ENCODE results near the gene SUN2.

DNA sequence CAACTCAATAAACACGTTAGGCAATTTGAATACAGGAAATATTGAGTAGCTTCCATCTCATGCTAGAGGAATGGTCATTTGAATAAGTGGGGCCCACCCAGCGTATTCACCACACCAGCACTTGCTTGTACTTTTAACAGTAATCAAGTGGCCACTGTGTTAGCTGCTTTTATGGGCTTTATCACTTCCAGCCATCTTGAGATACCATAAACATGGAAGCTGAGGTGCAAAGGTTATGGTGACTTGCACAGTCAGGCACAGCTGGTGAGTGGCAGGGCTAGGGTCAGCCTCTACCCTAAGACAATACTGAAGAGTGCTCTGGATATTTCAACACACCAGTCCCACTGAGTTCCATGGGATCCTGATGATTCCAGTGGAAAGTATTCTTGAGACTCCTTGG is 61.7 kb downstream of the SUN2 start:
- TF ChIP-seq, protein P1, sequence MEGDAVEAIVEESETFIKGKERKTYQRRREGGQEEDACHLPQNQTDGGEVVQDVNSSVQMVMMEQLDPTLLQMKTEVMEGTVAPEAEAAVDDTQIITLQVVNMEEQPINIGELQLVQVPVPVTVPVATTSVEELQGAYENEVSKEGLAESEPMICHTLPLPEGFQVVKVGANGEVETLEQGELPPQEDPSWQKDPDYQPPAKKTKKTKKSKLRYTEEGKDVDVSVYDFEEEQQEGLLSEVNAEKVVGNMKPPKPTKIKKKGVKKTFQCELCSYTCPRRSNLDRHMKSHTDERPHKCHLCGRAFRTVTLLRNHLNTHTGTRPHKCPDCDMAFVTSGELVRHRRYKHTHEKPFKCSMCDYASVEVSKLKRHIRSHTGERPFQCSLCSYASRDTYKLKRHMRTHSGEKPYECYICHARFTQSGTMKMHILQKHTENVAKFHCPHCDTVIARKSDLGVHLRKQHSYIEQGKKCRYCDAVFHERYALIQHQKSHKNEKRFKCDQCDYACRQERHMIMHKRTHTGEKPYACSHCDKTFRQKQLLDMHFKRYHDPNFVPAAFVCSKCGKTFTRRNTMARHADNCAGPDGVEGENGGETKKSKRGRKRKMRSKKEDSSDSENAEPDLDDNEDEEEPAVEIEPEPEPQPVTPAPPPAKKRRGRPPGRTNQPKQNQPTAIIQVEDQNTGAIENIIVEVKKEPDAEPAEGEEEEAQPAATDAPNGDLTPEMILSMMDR (IDR thresholded peaks at IDR 0.05 in 4 of 5, conservative IDR thresholded peaks at IDR 0.05 in 1 of 5), result no peak
- TF ChIP-seq POLR2A (IDR thresholded peaks at IDR 0.05), result no peak

Data from gastrocnemius medialis (tissue), 4 donors.